T-helper 22 cell (primary cell): Measurements from ENCODE around the gene TWIST2.

Source experiments
- DNase-seq: peaks from one replicate; pipeline ENCODE4 v3.0.0-alpha.2; 2020; ENCODE audit warnings: low read depth

TWIST2 gene

GRCh38 chr2:238838786-238839327 is 9.0 kb upstream of the TWIST2 start:
- no peak for DNase-seq

DNA sequence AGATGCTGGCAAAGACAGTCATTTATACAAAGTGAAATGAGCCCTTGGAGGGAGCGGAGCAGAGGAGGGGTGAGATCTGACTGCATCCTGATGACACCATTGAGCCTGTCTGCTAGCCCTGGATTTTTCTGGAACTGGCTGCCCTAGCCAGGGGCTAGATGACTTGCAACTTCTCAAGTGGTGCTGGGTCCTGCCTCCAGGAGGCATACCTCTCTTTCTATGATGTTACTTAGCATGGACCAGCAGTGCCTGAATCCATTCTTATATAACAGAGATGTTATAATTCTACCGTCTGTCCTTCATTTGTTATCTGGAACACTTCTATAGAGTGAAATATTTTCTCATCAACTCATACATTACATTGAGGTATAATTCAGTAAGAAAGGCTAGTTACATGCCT is 8.5 kb upstream of the TWIST2 start:
- DNase-seq, result no peak

DNA sequence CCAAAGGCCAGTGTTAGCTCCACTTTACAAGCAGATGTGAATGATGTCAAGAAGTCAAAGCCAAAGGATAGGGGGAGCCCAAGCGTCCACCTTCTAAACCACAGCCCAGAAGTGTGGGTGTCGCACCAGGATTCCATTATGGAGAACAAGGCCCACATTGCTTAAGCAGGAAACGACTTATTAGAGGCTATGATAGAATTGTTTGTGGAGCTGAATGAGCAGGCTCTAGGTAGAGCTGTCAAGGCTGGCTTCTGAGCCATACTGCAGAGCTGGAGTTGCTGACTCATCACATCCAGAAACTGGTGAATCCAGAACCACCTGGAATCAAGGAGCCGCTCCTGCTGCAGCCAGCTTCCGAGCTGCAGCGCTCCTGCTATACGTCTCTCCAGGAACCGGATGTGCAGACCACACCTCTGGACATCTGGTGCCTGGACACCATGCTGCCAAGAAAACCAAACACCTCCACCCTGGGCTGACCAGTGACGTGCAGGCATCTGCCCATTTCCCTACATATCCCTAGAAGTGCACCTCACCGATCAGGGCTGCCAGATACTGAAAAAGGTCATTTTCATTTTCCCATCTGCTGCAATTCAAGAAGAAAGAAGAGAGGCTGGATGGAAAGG is 6.2 kb upstream of the TWIST2 start:
- no peak for DNase-seq

GRCh38 chr2:238843476-238843875 is 4.4 kb upstream of the TWIST2 start:
- DNase-seq, result no peak

DNA sequence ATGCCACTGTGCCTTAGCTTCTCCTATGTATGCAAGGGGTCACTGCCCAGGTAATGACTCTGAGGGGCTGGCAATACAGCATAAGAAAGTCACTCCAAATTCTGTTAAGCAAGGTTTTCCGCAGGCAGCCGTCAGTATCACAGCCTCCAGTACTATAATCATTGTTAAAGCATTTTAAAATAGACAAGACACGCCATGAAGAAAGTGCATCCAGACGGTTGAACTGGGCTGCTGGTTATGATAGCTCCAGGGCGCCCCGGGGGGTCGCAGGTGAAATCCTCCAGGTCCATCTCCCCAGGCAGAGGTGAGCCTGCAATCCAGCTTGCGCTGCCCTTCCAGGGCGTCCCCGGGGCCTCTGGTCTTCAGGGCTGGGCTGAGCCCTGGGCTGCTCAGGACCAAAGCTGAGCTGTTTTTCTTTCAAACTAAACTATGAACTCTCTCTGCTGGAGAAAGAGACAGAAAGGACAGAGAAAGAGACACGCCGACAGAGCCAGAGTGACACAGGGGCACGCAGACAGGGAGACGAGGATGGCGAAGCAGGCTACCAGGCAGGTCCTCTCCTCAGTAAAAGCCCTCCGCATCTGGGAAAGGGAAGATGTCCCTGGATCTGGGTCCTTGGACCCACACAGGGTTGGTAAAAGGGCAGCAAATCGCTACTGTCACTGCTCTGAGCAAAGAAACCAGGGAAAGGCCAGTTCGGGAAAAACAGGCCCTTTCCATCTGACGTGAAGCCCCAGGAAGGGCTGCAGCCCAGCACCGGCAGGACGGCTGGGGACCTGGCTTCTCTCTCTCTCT is 2.1 kb upstream of the TWIST2 start:
- DNase-seq, result no peak

DNA sequence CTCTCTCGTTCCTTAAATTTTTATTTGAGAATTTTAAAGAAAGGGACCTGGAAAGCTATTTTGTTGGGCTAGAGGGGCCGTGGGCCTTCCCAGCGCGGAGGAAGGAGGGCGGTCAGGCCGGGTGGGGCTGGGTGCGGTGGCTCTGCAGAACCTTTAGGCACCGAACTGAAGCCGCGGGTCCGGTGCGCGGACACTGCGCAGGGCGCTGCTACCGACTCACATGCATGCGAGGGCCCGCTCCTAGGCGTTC is 1.6 kb upstream of the TWIST2 start:
- no peak for DNase-seq

DNA sequence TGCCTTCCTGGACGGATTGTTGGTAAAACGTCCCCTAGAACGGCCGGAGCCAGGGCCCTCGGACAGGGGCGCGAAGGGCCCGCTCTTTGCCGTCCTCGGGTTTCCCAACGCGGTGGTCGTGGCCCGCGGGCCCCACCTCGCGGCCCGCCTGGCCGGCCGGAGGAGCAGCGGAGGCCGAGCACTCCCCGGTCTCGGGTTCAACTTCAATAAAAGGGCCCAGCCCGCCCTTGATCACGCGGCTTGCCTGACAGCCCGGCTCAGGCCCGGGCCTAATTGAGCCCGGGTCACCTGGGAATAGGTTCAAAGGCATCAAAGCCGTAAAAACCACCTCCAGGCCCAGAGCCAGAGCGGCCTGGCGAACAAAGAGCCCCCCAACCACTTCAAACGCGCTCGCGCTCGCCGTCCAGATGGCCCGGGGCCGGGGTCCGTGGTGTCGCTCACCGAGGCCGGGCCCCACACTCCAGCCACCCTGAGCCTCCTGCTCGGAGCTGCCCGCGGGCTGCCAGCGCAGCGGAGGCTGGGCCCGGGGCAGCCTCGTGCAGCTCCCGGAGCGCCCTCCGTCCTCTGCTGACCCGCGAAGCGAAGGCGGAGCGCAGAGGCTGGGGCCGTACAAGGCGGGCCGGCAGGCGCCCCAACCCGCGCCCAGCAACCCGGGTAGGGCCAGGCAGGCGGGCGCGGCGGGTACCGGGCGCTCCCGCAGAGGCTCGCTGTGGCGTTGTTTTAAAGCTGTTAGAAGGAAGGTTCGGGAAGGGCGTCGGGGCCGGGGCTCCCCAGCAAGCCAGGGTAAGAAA is 1.1 kb upstream of the TWIST2 start:
- DNase-seq, result no peak

GRCh38 chr2:238847419-238847801 is 475 bp upstream of the TWIST2 start:
- DNase-seq, result no peak

- DNase-seq, result no peak
Observed at GRCh38 chr2:238848691-238848975, 748 bp downstream of the TWIST2 start.

- no peak for DNase-seq
Observed at GRCh38 chr2:238848976-238849853, 1.3 kb downstream of the TWIST2 start.

GRCh38 chr2:238850091-238850490 is 2.2 kb downstream of the TWIST2 start:
- DNase-seq, result no peak

DNA sequence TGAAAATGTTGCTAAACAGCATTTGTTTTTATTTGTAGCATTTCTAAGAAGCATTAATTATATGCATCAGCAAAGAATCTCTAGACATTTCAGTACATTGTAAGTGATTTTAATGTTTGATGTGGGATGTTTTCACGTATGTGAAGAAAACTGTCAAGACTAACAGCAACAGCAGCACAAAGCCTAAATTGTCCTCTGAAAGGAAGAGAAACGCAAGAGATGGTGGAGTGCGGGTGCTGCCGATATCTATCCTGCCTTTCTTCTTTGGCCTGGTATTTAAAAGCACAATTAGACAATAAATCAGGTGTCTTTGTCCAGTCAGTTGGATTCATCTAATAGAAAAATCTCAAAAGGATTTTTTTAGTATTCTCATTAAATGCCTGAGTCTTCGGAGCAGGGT is 3.1 kb downstream of the TWIST2 start:
- no peak for DNase-seq

GRCh38 chr2:238851761-238852160 is 3.9 kb downstream of the TWIST2 start:
- DNase-seq, result no peak

DNA sequence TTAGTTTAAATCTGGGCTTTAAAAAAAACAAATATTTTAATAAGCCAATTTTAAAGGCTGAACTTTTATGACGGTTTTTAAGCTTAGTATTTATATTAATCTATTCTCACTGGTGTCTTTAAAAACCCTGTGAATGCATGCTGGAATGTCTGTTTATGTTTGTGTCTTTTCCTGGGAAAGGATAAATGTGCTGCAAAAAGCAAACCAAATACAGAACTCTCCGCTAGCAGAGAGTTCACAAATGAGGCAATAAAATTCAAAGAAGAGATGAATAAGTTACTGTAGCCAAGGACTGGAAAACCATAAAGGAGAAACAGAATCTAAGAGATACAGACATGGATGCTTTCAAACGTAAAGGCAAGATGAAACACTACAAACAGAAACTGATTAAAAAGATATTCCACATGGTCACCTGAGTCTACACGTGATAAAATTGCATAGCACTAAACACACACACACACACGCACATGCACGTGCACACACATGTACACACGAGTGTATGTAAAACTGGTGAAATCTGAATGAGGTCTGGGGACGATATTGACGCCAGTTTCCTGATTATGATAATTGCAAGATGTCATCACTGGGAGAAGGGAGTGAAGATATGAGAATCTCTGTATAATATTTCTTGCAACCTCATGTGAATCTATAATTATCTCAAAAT is 4.5 kb downstream of the TWIST2 start:
- no peak for DNase-seq

DNA sequence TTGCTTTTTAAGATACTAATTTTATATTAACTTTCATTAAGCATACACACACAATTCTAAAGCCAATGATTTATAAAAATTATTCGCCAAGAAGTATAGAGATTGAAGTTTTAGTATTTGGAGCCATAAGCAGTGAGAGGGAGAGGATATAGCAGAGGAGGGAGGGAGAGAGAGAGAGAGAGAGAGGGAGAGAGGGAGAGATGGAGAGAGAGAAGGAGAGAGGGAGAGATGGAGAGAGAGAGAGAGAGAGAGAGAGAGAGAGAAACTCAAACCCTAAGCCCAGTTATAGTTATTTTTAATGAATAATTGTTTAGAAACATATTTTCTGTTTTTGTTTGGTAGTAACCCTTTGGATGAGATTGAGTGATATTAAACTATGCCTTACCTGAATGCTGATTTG is 5.3 kb downstream of the TWIST2 start:
- no peak for DNase-seq

GRCh38 chr2:238853721-238854120 is 5.8 kb downstream of the TWIST2 start:
- no peak for DNase-seq

GRCh38 chr2:238854246-238854645 is 6.4 kb downstream of the TWIST2 start:
- DNase-seq, result no peak

- no peak for DNase-seq
Observed at GRCh38 chr2:238854699-238855229, 6.9 kb downstream of the TWIST2 start.

DNA sequence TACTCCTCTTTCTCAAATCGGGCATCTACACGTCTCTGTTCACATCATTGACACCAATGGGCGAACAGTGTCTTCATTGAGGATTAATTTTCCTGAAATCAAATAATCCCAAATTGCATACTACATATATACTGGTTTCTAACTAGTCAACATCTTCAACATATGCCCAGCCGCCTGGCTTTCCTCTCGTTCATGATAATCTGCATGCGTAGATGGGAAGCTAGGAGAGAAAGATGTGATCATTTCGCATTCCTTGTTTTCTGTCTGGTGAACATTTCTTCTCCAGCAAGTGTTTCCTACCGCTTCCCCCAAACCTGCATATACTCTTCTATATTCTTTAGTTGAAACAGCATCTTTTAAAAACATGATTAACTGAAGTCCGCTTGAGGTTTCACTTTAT is 7.4 kb downstream of the TWIST2 start:
- no peak for DNase-seq

- no peak for DNase-seq
Observed at GRCh38 chr2:238855891-238856580, 8.2 kb downstream of the TWIST2 start.
